PC-9 (cell line): ENCODE data around the gene DISC1. TPM values are rescaled to one million over a fixed set of nuclear protein-coding genes. Genes with fewer than 3 reads are reported as not detected.

Experiments used
- BruUV-seq: library from RNA; stranded (reverse); fragments of 400-500 nt; replicated peaks from 2 replicates; lab custom pipeline; 2021; lab: Mats Ljungman, UMichigan
- CTCF ChIA-PET: fragments of 300-600 bp; sonication (Branson Sonifier 250); formaldehyde crosslinking; loops from one replicate; lab custom pipeline; 2022; ENCODE audit warnings: antibody characterized with exemption; lab: Charles Lee
- POLR2A ChIA-PET: fragments of 300-600 bp; sonication (Branson Sonifier 250); formaldehyde crosslinking; loops from one replicate; lab custom pipeline; 2022; ENCODE audit warnings: antibody characterized with exemption; ENCODE audit not compliant: unreplicated experiment; lab: Charles Lee
- DNase-seq, 2 experiments: peaks; one replicate each; pipeline versions ENCODE4 v3.0.0 to v3.0.0-alpha.2; 2015 to 2022; ENCODE audit warnings: mixed read lengths in 1 of 2
- H2AFZ ChIP-seq: fragments of 200-600 bp; sonication (generic); 2 replicates; pipeline ENCODE4 v1.8.1; 2017; ENCODE audit warnings: antibody characterized with exemption
- H3F3A ChIP-seq: fragments of 200-600 bp; sonication (generic); 2 replicates; pipeline ENCODE4 v1.8.1; 2017; ENCODE audit warnings: antibody characterized with exemption, mild to moderate bottlenecking, low read depth; ENCODE audit not compliant: insufficient read depth
- H3K27ac ChIP-seq: fragments of 200-600 bp; sonication (generic); 2 replicates; pipeline ENCODE4 v1.6.1; 2016; ENCODE audit warnings: mixed run types
- H3K27me3 ChIP-seq: fragments of 200-600 bp; sonication (generic); 2 replicates; pipeline ENCODE4 v1.6.1; 2016; ENCODE audit warnings: low read depth, mixed run types; ENCODE audit not compliant: insufficient read depth
- H3K36me3 ChIP-seq: fragments of 200-600 bp; sonication (generic); 2 replicates; pipeline ENCODE4 v1.6.1; 2016; ENCODE audit warnings: low read depth, mixed run types
- H3K4me1 ChIP-seq: fragments of 200-600 bp; sonication (generic); replicated peaks from 2 replicates; pipeline ENCODE4 v1.6.1; 2016; ENCODE audit warnings: mixed run types; ENCODE audit not compliant: insufficient read depth
- H3K4me2 ChIP-seq: fragments of 200-600 bp; sonication (generic); 2 replicates; pipeline ENCODE4 v1.6.1; 2017; ENCODE audit warnings: mixed run types
- H3K4me3 ChIP-seq: fragments of 200-600 bp; sonication (generic); 2 replicates; pipeline ENCODE4 v1.6.1; 2016; ENCODE audit warnings: mixed run types
- H3K79me2 ChIP-seq: fragments of 200-600 bp; sonication (generic); 2 replicates; pipeline ENCODE4 v1.6.1; 2017; ENCODE audit warnings: low read depth, mixed run types
- H3K9me2 ChIP-seq: fragments of 200-600 bp; sonication (generic); 2 replicates; pipeline ENCODE4 v1.8.1; 2017; ENCODE audit warnings: mild to moderate bottlenecking; ENCODE audit not compliant: insufficient read depth
- H3K9me3 ChIP-seq: fragments of 200-600 bp; sonication (generic); 2 replicates; pipeline ENCODE4 v1.8.1; 2016; ENCODE audit warnings: low read depth; ENCODE audit not compliant: insufficient read depth
- H4K20me1 ChIP-seq: fragments of 200-600 bp; sonication (generic); 2 replicates; pipeline ENCODE4 v1.8.1; 2017; ENCODE audit not compliant: insufficient read depth
- CTCF ChIP-seq: fragments of 200-600 bp; sonication (generic); conservative IDR thresholded peaks from 2 replicates; pipeline ENCODE4 v1.6.1; 2017; ENCODE audit warnings: mixed run types, antibody characterized with exemption, mild to moderate bottlenecking, moderate library complexity
- EZH2 ChIP-seq: fragments of 200-600 bp; sonication (generic); IDR thresholded peaks from 2 replicates; pipeline ENCODE4 v1.8.0; 2017; ENCODE audit warnings: antibody characterized with exemption, low read depth
- intact Hi-C: fragments of 100-400 bp; cut with micrococcal nuclease; formaldehyde crosslinking; loops from one replicate; pipeline ENCODE4 v1.10.0; 2022; ENCODE audit not compliant: unreplicated experiment
- total RNA-seq: library from RNA; stranded (reverse); gene quantifications from 2 replicates; pipeline ENCODE4 v1.2.3, GENCODE V29; 2021

The DISC1 gene
- total RNA-seq, 1 experiment from 2014 or later = 7.4 TPM

- POLR2A ChIA-PET = no interaction called here
- BruUV-seq = no TSS peak
- intact Hi-C loops = no loop called here
- no peak overlapping the region for H3K4me3 ChIP-seq
- no peak overlapping the region for H2AFZ ChIP-seq
- no peaks in the 10 kb centered on the region for H3K27me3 ChIP-seq
- H3K36me3 ChIP-seq = no peaks in the 10 kb centered on the region
- H3K27ac ChIP-seq = no peak overlapping the region
- DNase-seq = no peak
- no peaks in the 10 kb centered on the region for H3K79me2 ChIP-seq
- H3F3A ChIP-seq = no peaks in the 10 kb centered on the region; the same call in 1 of the 2 replicates
- H3K9me2 ChIP-seq = no peaks in the 10 kb centered on the region
- H3K4me1 ChIP-seq = 0 out of 2 replicates have a peak, but pooled peaks cover 14% of the 10 kb centered on the region
- H4K20me1 ChIP-seq = no peaks in the 10 kb centered on the region
- H3K4me2 ChIP-seq = no peak overlapping the region
- CTCF ChIA-PET = interaction anchor here (0.6 kb wide), 1 partner anchor 212 kb away, joined by 3 read pairs; no protein-coding TSS in a partner anchor
- TF ChIP-seq CTCF (no peak), EZH2 (no peak)
- H3K9me3 ChIP-seq = no peaks in the 10 kb centered on the region
Observed at GRCh38 chr1:231796141-231796540, 169.6 kb downstream of the DISC1 start.

- Histone ChIP-seq H3K4me3 (no peak overlapping the region), H3K27ac (no peak overlapping the region), H3K27me3 (no peaks in the 10 kb centered on the region), H2AFZ (no peak overlapping the region), H3K79me2 (no peaks in the 10 kb centered on the region), H3K9me2 (no peaks in the 10 kb centered on the region), H3F3A (no peaks in the 10 kb centered on the region), H4K20me1 (no peaks in the 10 kb centered on the region), H3K9me3 (no peaks in the 10 kb centered on the region), H3K4me2 (no peak overlapping the region), H3K4me1 (no peaks in the 10 kb centered on the region), H3K36me3 (no peaks in the 10 kb centered on the region)
- DNase-seq = no peak
- ChIA-PET POLR2A (no interaction called here), CTCF (no interaction called here)
- no TSS peak for BruUV-seq
- TF ChIP-seq CTCF (no peak), EZH2 (no peak)
- intact Hi-C loops = no loop called here
Observed at GRCh38 chr1:231799363-231799986, 172.9 kb downstream of the DISC1 start.

- no TSS peak for BruUV-seq
- no peak for DNase-seq
Observed at GRCh38 chr1:231800108-231800507, 173.5 kb downstream of the DISC1 start.

More at GRCh38 chr1:231800108-231800507, 173.5 kb downstream of the DISC1 start:
- Histone ChIP-seq H3K27ac (no peak overlapping the region), H3K4me3 (no peak overlapping the region), H2AFZ (no peak overlapping the region), H3K36me3 (no peaks in the 10 kb centered on the region), H3K79me2 (no peaks in the 10 kb centered on the region), H3K9me2 (no peaks in the 10 kb centered on the region), H3K4me1 (no peaks in the 10 kb centered on the region), H3K9me3 (no peaks in the 10 kb centered on the region), H4K20me1 (no peaks in the 10 kb centered on the region), H3K4me2 (no peak overlapping the region), H3K27me3 (no peaks in the 10 kb centered on the region), H3F3A (no peaks in the 10 kb centered on the region)
- ChIA-PET POLR2A (no interaction called here), CTCF (no interaction called here)
- TF ChIP-seq CTCF = no peak
- no peak for TF ChIP-seq EZH2
- intact Hi-C loops = no loop called here
